DND-41 (cell line): Measurements from ENCODE around the gene GNPTG.

Source experiments
- ATAC-seq: fragments of 200-7000 bp; cut with Tn5 transposase; 3 replicates; pipeline ENCODE4 v1.9.1; 2021; ENCODE audit warnings: low read depth; ENCODE audit not compliant: insufficient read depth
- DNase-seq: peaks from one replicate; pipeline ENCODE4 v3.0.0-alpha.2; 2020
- H2AFZ ChIP-seq: 2 replicates; pipeline ENCODE4 v1.6.0; 2012; ENCODE audit warnings: low read depth, low read length
- H3K27ac ChIP-seq: 2 replicates; pipeline ENCODE4 v1.5.1; 2012; ENCODE audit warnings: low read length, inconsistent platforms
- H3K27me3 ChIP-seq: fragments of 200-600 bp; sonication (generic); 2 replicates; pipeline ENCODE4 v1.6.0; 2012; ENCODE audit warnings: low read length, mild to moderate bottlenecking, inconsistent platforms; ENCODE audit not compliant: insufficient read depth, poor library complexity
- H3K36me3 ChIP-seq: 2 replicates; pipeline ENCODE4 v1.5.1; 2012; ENCODE audit warnings: low read length, inconsistent platforms; ENCODE audit not compliant: insufficient read depth
- H3K4me1 ChIP-seq: 2 replicates; pipeline ENCODE4 v1.5.1; 2012; ENCODE audit warnings: mild to moderate bottlenecking, low read length; ENCODE audit not compliant: insufficient read depth
- H3K4me2 ChIP-seq: 2 replicates; pipeline ENCODE4 v1.6.0; 2012; ENCODE audit warnings: mild to moderate bottlenecking, moderate library complexity, low read length, inconsistent platforms; ENCODE audit not compliant: insufficient read depth
- H3K4me3 ChIP-seq, 2 experiments: fragments of 200-600 bp in 1 of 2; shearing (Covaris generic) in 1 of 2; 2 replicates each; pipeline ENCODE4 v1.5.1; 2012 to 2016; ENCODE audit warnings: inconsistent platforms in 2 of 2, low read length in 2 of 2, mild to moderate bottlenecking in 2 of 2, low read depth in 1 of 2, moderate library complexity in 1 of 2
- H3K79me2 ChIP-seq: 2 replicates; pipeline ENCODE4 v1.6.0; 2012; ENCODE audit warnings: low read length, inconsistent platforms; ENCODE audit not compliant: insufficient read depth
- H3K9ac ChIP-seq: 2 replicates; pipeline ENCODE4 v1.6.0; 2012; ENCODE audit warnings: low read depth, mild to moderate bottlenecking, inconsistent platforms, low read length, moderate library complexity
- H3K9me3 ChIP-seq: 2 replicates; pipeline ENCODE4 v1.5.1; 2012; ENCODE audit warnings: low read length, moderate library complexity, mild to moderate bottlenecking, inconsistent platforms; ENCODE audit not compliant: insufficient read depth, severe bottlenecking
- H4K20me1 ChIP-seq: 2 replicates; pipeline ENCODE4 v1.6.0; 2012; ENCODE audit warnings: low read length; ENCODE audit not compliant: insufficient read depth
- CTCF ChIP-seq: IDR thresholded peaks from 2 replicates; pipeline ENCODE4 v1.5.1; 2012; ENCODE audit warnings: borderline replicate concordance, low read length, moderate library complexity, mild to moderate bottlenecking; ENCODE audit not compliant: poor library complexity, severe bottlenecking; ENCODE audit errors: extremely low read depth
- EZH2 ChIP-seq: IDR thresholded peaks from 3 replicates; pipeline ENCODE4 v1.6.1; 2012; ENCODE audit warnings: borderline replicate concordance, low read depth, mild to moderate bottlenecking, moderate library complexity, low read length, inconsistent platforms; ENCODE audit not compliant: severe bottlenecking

GNPTG gene

GRCh38 chr16:1330260-1330914 is 21.3 kb upstream of the GNPTG start:
- H3K4me1 ChIP-seq, result peaks cover 4% of the 10 kb centered on the region; the same call in 1 of the 2 replicates
- DNase-seq, result peak; percentile 34

DNA sequence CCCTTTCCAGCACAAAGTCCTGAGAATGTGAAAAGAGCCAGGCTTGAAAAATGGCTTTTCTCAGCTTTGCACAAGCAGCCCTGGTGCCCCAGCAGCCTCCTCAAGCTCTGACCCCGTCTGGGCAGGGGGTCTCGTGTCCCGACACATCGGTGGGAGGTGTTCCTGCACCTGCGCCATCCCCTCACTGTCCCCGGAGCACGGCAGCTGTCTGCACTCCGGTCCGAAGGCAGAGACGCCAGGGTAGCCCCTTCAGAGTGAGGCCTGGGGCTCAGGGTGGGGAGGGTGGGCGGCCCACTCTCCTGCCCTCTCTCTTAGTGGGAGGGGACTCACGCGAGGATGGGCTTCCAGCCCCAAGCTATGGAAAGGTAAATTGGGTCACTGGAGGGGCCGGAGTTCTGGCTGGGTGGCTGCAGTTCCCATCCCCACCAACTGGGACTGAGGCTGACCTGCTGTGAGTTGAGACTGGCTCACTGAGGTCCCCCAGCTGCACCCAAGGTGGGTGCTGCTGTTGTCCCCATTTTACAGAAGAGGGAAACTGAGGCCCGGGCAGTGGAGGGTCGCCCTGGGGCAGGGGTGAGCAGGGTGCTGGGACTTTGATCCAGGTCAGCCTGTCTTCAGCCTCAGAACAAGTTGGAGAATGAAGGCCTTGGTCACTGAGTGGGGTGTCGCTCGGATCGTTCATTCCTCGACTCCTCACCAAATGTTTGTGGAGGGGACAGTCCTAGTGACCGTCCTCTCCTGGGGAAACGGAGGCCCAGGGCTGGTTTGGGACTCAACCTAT is 20.6 kb upstream of the GNPTG start:
- Histone ChIP-seq H3K4me2 (no peak overlapping the region), H3K27ac (no peak overlapping the region), H3K4me3 (no peak overlapping the region), H3K9ac (no peak overlapping the region), H3K79me2 (no peaks in the 10 kb centered on the region), H3K27me3 (peaks cover 5% of the 10 kb centered on the region), H3K4me1 (peaks cover 4% of the 10 kb centered on the region; the same call in 1 of the 2 replicates), H4K20me1 (peaks cover 20% of the 10 kb centered on the region), H3K9me3 (no peaks in the 10 kb centered on the region), H2AFZ (no peak overlapping the region), H3K36me3 (no peaks in the 10 kb centered on the region; the same call in 1 of the 2 replicates)
- ATAC-seq (no peak), DNase-seq (no peak)
- TF ChIP-seq CTCF (no peak), EZH2 (no peak)

More at GRCh38 chr16:1330260-1330914, 21.3 kb upstream of the GNPTG start:
- Histone ChIP-seq H2AFZ (no peak overlapping the region), H3K9ac (no peak overlapping the region), H3K27ac (no peak overlapping the region), H3K27me3 (peaks cover 4% of the 10 kb centered on the region), H3K36me3 (peaks cover 4% of the 10 kb centered on the region), H3K4me3 (no peak overlapping the region), H4K20me1 (peaks cover 24% of the 10 kb centered on the region), H3K79me2 (no peaks in the 10 kb centered on the region), H3K4me2 (no peak overlapping the region), H3K9me3 (no peaks in the 10 kb centered on the region)
- 0 out of 3 replicates have a peak, but pooled peaks have one; percentile 31 for ATAC-seq
- peak; percentile 69 for TF ChIP-seq CTCF
- TF ChIP-seq EZH2, result no peak

DNA sequence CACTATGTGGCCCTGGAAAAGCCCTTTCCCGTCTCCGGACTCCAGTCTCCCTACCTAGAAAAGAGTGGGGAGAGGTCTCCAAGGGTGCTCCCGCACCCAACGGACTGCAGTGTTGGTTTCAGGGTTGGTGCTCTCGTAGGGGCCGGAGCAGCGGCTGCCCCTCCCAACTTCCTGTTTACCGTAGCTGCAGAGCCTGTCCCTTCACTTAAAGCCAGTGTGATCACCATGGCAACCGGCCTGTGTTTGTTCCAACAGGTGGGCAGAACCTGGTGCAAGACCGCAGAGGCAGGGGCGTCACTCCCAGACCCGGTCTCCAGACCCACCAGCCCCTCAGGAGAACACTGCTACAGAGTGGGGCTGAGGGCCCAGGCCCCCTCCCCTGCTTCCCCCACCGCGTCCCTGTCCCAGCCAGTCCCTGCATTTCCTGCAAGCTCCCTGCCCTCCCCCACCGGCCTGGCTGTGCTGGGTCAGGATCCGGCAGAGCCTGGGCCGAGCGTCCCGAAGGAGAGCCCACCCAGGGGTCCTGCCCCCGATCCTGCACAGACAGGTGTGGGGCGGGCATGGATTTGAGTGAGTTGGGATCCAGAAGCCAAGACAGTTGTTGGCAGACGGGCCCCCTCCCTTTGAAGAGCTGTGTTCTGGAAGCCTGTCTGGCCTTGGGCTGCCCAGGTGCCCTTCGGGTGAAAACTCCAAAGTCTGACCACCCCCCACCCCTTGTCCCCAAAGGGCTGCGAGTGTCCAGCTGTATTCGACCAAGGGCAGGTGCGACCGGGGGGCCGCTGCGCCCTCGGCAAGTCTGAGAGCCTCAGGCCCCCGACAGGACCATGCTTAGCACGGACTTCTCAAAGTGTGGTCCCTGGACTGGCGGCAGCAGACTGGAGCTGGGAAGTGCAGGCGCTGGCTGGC is 19.8 kb upstream of the GNPTG start:
- no peak overlapping the region for H3K27ac ChIP-seq
- no peak overlapping the region for H3K4me2 ChIP-seq
- peaks cover 5% of the 10 kb centered on the region for H3K27me3 ChIP-seq
- TF ChIP-seq CTCF (no peak), EZH2 (no peak)
- no peak for DNase-seq
- H3K4me3 ChIP-seq, result no peak overlapping the region
- no peaks in the 10 kb centered on the region for H3K79me2 ChIP-seq
- ATAC-seq, result no peak
- peaks cover 15% of the 10 kb centered on the region for H4K20me1 ChIP-seq
- H2AFZ ChIP-seq, result no peak overlapping the region
- H3K4me1 ChIP-seq, result peaks cover 4% of the 10 kb centered on the region; the same call in 1 of the 2 replicates
- no peaks in the 10 kb centered on the region for H3K9me3 ChIP-seq
- no peaks in the 10 kb centered on the region; the same call in 1 of the 2 replicates for H3K36me3 ChIP-seq
- no peak overlapping the region for H3K9ac ChIP-seq
